GM12878 (cell line): ENCODE results near the gene UBLCP1. TPM values are rescaled to one million over a fixed set of nuclear protein-coding genes. Genes with fewer than 3 reads are reported as not detected.

ENCODE experiments used
- ASH2L ChIP-seq: fragments of 300-600, 200-600 bp; sonication (generic); IDR thresholded peaks from 2 replicates; pipeline ENCODE4 v1.6.1; 2017; ENCODE audit warnings: low read depth, mild to moderate bottlenecking, borderline replicate concordance
- ATF7 ChIP-seq: fragments of 450-650 bp; IDR thresholded peaks from 2 replicates; pipeline ENCODE4 v1.6.1; 2016; ENCODE audit warnings: low read depth, mild to moderate bottlenecking
- KDM1A ChIP-seq: fragments of 200-600 bp; sonication (generic); IDR thresholded peaks from 2 replicates; pipeline ENCODE4 v1.6.1; 2016; ENCODE audit warnings: borderline replicate concordance
- PAX5 ChIP-seq: IDR thresholded peaks from 2 replicates; pipeline ENCODE4 v1.6.1; 2011; ENCODE audit warnings: low read depth, low read length, borderline replicate concordance
- PKNOX1 ChIP-seq: fragments of 450-650 bp; IDR thresholded peaks from 2 replicates; pipeline ENCODE4 v1.6.1; 2016; ENCODE audit warnings: mild to moderate bottlenecking
- PML ChIP-seq: IDR thresholded peaks from 2 replicates; pipeline ENCODE4 v1.6.1; 2012; ENCODE audit warnings: low read length, inconsistent platforms
- SMAD1 ChIP-seq: fragments of 450-650 bp; IDR thresholded peaks from 2 replicates; pipeline ENCODE4 v1.6.1; 2018; ENCODE audit warnings: mild to moderate bottlenecking, low read depth; ENCODE audit not compliant: partially characterized antibody
- WRNIP1 ChIP-seq: IDR thresholded peaks from 2 replicates; pipeline ENCODE4 v1.6.1; 2011; ENCODE audit warnings: low read depth, low read length, improper control_type of control experiment, borderline replicate concordance
- ZNF207 ChIP-seq: fragments of 450-650 bp; IDR thresholded peaks from 2 replicates; pipeline ENCODE4 v1.6.1; 2014; ENCODE audit warnings: antibody characterized with exemption, mild to moderate bottlenecking, borderline replicate concordance
- ZNF592 ChIP-seq: fragments of 450-650 bp; IDR thresholded peaks from 2 replicates; pipeline ENCODE4 v1.6.1; 2017; ENCODE audit warnings: mild to moderate bottlenecking, moderate library complexity
- polyA plus RNA-seq, 11 experiments: library from polyadenylated mRNA; depleted of rRNA in 4 of 11; unstranded in 6 of 11; stranded (reverse) in 5 of 11; fragments of >200 nt; fragmentation: Nextera tagmentation in 4 of 11; fragmentation: Illumina TruSeq in 1 of 11; extraction: Ambion mirVana in 4 of 11; extraction: Trizol in 1 of 11; gene quantifications; 1 replicate in 1 of 11; 2 replicates in 10 of 11; pipeline versions ENCODE4 v1.2.1 to v1.2.3, GENCODE V29; 2011 to 2016; ENCODE audit warnings: inconsistent platforms in 2 of 11, missing spikeins in 2 of 11, low read depth in 1 of 11
- total RNA-seq, 4 experiments: library from RNA; depleted of rRNA in 3 of 4; stranded (reverse); fragments of >200 nt in 3 of 4; fragmentation: Illumina TruSeq in 1 of 4; extraction: Trizol in 1 of 4; gene quantifications; 2 replicates each; pipeline versions ENCODE4 v1.2.1 to v1.2.3, GENCODE V29; 2013 to 2021

The UBLCP1 gene
- total and polyA plus RNA-seq, 10 of the 15 experiments (the other 5 are each of a cell fraction or from before 2014, with no cell fraction given) = 18.8 to 44.2 (median 32.1) TPM

- TF ChIP-seq ZNF592 (no peak), SMAD1 (no peak), PAX5 (no peak), ZNF207 (no peak), ASH2L (no peak), ATF7 (peak; percentile 30; the same call in 1 of the 2 replicates), PML (no peak), PKNOX1 (no peak), WRNIP1 (no peak), KDM1A (no peak)
Measured at GRCh38 chr5:159332800-159333544, 69.9 kb downstream of the UBLCP1 start (continued).
